Stomach (tissue), 4 donors: ENCODE measurements around the gene ACP3.

Experiments
- POLR2A ChIP-seq, 4 donors: fragments of 450-650 bp; IDR thresholded peaks; one replicate each; pipeline ENCODE4 v1.6.1; 2016; ENCODE audit warnings: antibody characterized with exemption in 4 of 4, control low read depth in 2 of 4, mild to moderate bottlenecking in 1 of 4, moderate library complexity in 1 of 4
- POLR2AphosphoS5 ChIP-seq, 3 donors: sonication (generic); formaldehyde crosslinking; IDR thresholded peaks; one replicate each; pipeline ENCODE4 v1.6.1; 2016; ENCODE audit warnings: antibody characterized with exemption in 3 of 3
- TF ChIP-seq, protein P1 (sequence below), 7 experiments: fragments of 450-650 bp in 4 of 7; fragments of 200-600 bp in 3 of 7; sonication (generic) in 3 of 7; IDR thresholded peaks; one replicate each; pipeline ENCODE4 v1.5.1; 2016 to 2019; ENCODE audit warnings: antibody characterized with exemption in 7 of 7, control low read depth in 2 of 7, mild to moderate bottlenecking in 1 of 7

DNA sequence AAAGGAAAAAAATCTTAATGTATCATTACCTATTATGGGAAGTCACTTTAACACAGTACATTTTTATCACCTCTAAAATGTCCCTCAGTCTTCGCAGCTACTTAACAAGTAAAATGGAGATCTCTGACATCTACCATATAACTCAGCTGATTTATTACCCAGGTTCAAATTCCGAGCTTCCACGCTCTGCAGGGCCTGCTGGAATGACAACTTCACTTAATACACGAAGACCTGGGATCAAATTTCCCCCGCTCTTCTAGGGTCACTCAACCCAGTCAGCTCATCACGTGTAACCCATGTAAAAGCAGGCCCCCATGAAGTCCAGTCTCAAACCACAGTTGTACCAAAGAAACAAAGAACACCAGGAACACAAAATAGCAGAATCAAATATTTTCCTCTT lies 44.2 kb upstream of the ACP3 start:
- TF ChIP-seq, protein P1, sequence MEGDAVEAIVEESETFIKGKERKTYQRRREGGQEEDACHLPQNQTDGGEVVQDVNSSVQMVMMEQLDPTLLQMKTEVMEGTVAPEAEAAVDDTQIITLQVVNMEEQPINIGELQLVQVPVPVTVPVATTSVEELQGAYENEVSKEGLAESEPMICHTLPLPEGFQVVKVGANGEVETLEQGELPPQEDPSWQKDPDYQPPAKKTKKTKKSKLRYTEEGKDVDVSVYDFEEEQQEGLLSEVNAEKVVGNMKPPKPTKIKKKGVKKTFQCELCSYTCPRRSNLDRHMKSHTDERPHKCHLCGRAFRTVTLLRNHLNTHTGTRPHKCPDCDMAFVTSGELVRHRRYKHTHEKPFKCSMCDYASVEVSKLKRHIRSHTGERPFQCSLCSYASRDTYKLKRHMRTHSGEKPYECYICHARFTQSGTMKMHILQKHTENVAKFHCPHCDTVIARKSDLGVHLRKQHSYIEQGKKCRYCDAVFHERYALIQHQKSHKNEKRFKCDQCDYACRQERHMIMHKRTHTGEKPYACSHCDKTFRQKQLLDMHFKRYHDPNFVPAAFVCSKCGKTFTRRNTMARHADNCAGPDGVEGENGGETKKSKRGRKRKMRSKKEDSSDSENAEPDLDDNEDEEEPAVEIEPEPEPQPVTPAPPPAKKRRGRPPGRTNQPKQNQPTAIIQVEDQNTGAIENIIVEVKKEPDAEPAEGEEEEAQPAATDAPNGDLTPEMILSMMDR (IDR thresholded peaks at IDR 0.05): no peak
- TF ChIP-seq POLR2AphosphoS5 (IDR thresholded peaks at IDR 0.05): no peak
- no peak for TF ChIP-seq POLR2A (IDR thresholded peaks at IDR 0.05)
